HG02970 (cell line): ENCODE results near the gene SSU72.
"Not testable (repeated sequence)": the region's sequence is repeated elsewhere in the genome, so short reads cannot be mapped to it uniquely, and the experiment has no call there.

Experiments
- ATAC-seq: cut with Tn5 transposase; IDR thresholded peaks from one replicate; pipeline ENCODE4 v1.9.1; 2021; ENCODE audit warnings: mild to moderate bottlenecking, moderate library complexity, moderate number of reproducible peaks; ENCODE audit not compliant: unreplicated experiment, low FRiP score

Gene SSU72

DNA sequence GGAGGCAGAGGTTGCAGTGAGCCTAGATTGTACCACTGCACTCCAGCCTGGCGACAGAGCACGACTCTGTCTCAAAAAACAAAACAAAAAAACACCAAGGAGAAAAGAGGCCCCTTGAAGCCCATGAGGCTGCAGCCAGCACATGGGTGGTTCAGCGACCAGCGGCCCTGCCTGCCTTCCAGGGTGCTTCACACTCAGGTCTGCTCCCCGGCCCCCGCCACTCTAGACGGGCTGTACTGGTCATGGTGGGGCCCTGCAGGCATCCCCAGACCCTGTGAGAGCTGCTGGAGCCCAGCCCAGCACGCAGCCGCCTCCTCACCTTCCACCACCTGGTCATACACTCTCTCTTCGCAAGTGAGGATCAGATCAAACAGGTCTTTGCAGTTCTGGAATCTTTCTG lies 30.1 kb downstream of the SSU72 start:
- ATAC-seq, result no peak

DNA sequence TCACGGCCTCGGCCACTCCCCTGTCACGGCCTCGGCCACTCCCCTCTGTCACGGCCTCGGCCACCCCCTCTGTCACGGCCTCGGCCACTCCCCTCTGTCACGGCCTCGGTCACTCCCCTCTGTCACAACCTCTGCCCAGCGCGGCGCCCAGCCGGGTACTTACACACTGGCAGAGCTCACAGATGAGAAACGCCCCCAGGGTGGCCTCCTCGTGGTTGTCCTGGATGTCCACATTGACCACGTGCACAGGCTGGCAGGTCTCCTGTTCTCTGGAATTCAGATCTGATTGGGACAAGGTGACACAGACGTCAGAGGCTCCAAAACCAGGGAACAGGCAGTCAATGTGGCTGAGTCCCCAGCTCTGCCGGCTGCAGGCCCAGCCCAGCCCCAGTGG lies 31.0 kb downstream of the SSU72 start:
- ATAC-seq, result no peak

DNA sequence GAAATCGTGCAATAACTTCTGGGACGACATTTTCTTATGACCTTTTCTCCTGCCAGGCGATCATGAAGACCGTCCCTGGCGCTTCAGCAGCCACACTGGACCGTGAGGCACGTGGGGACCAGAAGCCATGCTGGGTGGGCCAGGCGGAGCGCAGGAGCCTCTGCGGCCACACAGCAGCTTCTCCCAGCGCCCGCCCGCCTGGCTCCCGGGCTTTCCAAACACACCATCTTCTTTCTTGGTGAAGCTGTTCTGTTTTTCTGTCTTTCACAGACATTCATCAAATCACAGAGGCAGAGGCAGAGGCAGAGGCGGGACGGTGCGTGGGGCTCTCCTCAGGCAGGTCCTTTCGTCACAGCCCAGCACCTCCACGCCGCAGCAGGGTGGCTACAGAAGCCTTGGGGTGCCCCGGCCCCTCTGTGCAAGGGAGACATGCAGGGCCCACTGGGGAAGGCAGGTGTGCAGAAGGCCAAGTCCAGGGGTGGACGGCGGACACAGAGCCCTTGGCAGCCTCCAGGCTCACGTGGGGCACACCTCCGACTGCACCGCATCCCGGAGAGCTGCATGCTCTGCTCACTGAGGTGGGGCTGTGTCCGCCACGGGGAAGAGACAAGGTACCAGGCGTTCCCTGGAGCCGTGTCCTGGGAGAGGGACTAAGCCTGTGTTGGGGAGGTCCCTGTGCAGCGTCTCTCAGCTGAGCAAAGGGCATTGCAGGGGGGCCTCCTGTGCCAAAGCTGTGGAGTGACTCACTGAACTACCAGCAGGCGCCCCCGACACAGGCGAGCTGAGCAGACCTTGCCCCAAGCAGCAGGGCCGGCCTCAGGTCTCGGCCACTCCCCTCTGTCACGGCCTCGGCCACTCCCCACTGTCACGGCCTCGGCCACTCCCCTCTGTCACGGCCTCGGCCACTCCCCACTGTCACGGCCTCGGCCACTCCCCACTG lies 31.6 kb downstream of the SSU72 start:
- no peak for ATAC-seq

- no peak for ATAC-seq
These were observed 32.5 kb downstream of the SSU72 start for GRCh38 chr1:1541956-1542765.

- ATAC-seq, result no peak
These were observed 33.6 kb downstream of the SSU72 start for GRCh38 chr1:1540818-1541628.

- ATAC-seq, result no peak
These were observed 34.4 kb downstream of the SSU72 start, which contains the start of gene TMEM240 for GRCh38 chr1:1540090-1540817. Gene TMEM240 (minus strand): TSS chr1:1540624. CDS start chr1:1540346, 278 bp downstream.

DNA sequence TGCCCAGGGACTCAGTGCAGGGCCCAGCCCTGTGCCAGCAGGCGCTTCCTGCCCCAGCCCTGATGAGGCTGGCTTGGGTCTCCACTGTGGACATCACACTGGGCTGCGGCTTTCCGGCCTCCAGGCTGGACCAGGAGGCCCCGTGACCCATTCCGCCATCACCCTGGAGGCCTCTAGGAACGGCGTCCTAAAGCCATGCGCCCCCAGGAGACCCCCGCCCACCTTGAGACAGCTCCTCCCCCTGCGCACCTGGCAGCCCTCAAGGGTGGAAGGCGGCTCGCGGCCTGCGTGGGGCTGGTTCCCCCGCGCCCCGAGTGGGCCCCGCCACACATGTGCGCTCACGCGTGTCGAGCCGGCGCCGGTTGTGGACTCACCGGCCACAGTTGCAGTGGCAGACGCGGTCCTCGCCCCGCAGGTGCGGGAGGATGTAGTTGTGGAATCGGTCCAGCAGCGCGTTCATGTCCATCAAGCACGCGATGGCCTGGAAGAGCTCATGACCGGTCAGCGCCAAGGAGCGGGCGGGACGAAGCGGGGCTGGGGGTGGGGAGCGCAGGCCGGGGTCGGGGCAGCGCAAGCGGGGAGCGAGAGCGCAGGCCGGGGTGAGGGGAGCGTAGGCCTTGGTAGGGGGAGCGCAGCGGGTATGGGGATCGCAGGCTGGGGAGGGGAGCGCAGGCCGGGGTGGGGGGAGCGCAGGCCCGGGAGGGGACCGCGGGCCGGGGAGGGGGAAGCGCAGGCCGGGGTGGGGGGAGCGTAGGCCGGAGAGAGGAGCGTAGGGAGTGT lies 35.2 kb downstream of the SSU72 start:
- ATAC-seq, result no peak

DNA sequence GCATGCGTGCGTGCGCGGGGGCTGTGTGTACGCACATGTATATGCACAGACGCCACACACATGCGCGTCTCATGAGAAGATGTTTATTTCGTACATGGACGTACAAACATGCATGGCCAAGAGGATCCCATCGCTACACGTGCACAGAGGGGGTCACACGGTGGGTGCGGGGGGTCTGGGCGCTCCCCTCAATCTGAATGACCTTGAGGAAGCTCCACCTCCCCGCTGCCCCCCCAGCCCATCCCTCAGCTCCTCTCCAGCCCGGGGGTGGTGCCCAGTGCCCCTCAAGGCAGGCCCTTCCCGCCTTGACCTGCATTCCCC lies 35.7 kb downstream of the SSU72 start:
- ATAC-seq, result no peak

DNA sequence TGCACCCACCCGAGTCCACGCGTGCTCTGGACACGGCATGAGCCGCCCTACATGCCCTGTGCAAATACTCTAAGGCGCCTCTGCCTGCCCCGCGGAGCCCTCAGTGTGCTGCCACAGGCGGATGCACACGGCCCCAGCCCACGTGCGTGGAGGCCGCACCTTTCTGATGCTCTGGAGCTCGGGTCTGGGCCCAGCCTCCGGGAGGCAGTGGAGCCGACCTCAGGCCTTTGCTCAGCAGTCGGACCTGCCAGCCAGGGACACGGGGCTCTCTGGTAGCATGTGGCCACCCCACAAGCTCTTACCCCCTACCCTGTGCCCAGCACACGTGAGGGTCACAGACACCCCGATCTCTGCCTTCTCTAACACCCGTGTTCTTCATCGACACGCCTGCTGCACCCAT lies 36.3 kb downstream of the SSU72 start:
- ATAC-seq, result no peak

DNA sequence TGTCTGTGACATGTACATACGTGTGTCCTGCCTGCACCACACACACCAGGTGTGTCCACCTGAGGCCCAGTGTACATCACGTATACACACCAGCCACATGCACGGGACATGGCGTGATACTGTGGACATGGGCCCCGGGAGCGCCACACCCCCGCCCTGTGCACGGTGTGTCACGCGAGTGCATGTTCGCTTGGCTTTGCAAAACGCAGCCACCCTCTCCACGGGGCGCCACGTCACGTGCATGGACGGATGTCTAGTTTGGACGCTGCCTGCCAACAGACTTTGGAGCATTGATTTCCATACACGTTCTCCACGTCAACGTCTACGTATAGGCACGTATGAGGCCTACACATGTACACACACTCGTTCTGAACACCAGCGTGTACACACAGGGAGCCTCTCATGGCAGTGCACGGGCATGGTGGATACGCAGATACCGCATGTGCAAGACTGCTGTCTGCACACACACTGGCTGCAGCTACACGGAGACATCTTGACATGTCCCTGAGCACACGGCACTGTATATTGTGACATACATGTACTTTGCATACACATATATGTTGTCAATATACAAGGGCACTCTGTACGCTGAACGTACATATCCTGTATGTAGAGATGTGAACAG lies 36.9 kb downstream of the SSU72 start:
- ATAC-seq, result no peak

DNA sequence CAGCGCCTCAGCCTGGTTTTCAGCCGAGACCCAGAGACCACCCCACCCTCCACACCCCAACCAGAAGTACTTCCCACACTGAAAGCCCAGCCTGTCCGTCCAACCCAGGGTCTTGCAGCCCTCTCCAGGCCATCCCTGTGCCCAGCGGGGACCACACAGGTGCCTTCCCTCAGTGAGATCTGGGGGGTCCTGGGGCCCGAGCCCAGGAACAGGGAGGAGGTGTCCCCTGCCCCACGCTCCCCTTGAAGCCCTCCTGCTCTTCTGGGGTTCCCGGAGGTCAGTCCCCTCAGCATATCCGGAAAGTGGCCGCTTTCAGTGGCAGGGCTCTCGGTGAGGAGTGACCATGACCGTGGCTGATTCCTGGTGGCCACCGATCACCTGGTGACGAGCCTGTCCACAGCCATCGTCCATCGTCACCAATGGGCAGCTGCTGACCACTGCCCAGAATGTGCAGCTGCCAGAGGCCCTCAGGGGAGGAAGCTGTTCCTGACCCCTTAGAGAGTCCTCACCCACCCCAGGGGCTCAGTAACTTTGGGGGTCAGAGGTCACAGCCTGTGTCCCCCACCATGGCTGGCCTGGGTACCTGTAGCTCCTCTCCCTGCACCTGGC lies 37.6 kb downstream of the SSU72 start:
- no peak for ATAC-seq

DNA sequence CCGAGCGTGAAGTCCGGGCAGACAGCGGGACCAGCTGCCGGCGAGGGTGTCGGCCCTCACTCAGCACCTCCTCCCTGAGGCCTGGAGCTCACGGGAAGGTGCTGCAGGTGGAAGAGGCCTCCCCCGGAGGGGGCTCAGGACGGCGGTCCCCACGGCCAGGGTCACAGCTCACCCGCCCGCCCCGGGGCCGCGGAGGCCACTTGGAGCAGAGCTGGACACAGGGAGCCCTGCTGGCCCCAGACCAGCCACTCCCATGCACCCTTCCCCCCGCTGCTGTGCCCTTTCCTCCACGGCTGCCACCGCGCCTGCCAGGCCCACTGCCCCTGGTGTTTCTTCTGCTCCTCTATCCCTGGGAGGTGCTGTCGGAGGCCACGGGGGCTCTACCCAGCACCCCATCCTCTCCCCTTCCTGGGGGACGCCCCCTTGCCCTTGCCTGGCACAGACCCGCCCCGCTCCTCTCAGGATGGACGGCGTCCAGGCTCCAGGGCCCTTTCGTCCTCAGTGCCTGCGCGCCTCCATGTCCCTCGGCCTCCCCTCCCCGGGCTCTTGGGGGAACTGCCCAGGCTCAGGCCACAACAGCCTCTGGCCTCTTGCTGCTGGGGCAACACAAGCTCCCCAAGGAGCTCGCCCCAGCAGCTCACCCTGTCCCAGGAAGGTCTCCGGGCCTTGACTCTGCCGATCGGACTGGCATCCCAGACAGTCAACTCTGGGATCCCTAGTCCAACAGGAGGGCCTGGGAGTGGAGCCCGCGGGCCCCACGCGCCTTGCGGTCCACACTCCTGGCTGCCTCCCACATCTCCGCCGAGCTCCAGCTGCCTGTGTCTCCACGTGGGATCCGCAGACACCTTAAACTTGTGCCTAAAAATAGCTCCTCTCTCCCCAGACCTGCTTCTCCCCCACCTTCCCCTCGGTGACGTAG lies 38.4 kb downstream of the SSU72 start:
- ATAC-seq, result no peak

- no peak for ATAC-seq
These were observed 39.3 kb downstream of the SSU72 start for GRCh38 chr1:1535201-1536018.

DNA sequence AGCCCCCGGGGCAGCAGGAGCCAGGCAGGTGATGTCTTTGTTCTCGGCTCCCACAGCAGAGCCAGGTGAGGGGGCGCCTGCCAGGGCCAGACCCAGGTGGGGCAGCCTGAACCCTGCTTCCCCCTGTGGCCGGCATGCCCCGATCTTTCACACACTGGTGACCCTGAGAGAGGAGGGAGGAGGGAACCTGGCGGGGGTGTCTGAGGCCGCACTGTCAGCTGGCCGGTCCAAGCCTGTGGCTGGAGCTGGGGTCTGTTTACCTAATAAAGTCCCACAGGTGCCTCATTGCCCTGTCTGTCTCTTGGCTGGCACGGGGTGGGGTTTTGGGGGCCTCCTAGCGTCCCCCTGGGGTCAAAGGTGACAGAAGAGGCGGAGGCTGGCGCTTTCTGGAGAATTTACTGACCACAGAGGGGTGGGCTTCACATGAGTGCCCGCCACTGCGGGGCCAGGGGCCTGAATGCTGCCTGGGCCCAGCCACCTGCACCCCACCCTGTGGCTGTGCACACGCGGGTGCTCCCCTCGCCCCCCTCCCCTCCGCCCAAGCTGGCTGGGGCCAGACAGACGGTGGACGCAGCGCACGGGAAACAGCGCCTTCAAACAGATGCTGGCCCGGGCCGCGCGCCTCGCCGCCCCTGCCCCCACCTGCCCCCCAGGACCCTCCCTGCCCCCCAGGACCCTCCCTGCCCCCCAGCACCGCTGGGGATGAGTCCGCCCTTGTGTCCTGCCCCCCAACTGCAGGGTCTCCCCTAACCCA lies 40.1 kb downstream of the SSU72 start:
- ATAC-seq, result no peak

DNA sequence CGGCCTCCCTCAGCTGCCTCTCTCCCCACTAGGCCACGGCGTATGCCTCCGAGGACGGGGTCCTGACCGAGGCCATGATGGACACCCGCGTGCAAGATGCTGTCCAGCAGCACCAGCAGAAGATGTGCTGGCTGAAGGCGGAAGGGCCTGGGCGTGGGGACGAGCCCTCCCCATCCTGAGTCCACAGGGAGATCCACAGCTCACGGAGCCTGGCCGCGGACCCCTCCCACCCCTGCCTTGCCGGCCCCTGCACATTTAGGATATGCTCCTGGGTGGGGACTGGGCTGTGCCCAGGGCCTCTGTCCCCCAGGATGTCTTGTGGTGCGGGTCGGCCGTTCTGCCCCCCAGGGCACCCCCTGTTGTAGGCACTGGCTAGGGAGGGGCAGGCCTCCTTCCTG lies 40.8 kb downstream of the SSU72 start:
- not testable (repeated sequence) for ATAC-seq
